ENCODE data around the gene ANKS1A.

The ANKS1A gene

DNA sequence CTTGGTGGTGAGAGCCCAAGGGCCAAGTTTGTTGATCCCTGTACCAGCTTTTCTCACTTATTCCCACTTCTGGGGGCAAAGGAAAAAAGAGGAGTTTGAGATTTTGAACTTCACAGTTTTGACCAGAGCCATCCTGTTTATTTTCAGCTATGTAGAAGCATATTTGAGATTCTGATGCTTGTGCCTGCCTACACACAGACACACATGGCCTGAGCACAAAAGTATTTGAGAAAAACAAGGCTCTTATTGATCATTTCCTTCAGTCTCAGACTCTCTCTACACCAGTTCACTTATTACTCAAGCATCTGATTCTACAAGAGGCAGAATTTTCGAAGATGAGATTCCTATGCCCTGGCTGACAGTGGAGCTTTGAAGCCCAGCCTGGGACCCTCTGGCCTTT lies 151.3 kb downstream of the ANKS1A start:
- Mint-ChIP-seq H3K9me3 (no peaks in the 10 kb centered on the region), H3K27me3 (no peaks in the 10 kb centered on the region), H3K4me3 (no peak overlapping the region), H3K27ac (no peak overlapping the region), H3K36me3 (no peaks in the 10 kb centered on the region), H3K4me1 (peaks cover 1% of the 10 kb centered on the region)
- CTCF ChIA-PET = interaction anchor here (0.8 kb wide), 1 partner anchor 53 kb away, joined by 3 read pairs; no protein-coding TSS in a partner anchor
- DNase-seq = no peak

DNA sequence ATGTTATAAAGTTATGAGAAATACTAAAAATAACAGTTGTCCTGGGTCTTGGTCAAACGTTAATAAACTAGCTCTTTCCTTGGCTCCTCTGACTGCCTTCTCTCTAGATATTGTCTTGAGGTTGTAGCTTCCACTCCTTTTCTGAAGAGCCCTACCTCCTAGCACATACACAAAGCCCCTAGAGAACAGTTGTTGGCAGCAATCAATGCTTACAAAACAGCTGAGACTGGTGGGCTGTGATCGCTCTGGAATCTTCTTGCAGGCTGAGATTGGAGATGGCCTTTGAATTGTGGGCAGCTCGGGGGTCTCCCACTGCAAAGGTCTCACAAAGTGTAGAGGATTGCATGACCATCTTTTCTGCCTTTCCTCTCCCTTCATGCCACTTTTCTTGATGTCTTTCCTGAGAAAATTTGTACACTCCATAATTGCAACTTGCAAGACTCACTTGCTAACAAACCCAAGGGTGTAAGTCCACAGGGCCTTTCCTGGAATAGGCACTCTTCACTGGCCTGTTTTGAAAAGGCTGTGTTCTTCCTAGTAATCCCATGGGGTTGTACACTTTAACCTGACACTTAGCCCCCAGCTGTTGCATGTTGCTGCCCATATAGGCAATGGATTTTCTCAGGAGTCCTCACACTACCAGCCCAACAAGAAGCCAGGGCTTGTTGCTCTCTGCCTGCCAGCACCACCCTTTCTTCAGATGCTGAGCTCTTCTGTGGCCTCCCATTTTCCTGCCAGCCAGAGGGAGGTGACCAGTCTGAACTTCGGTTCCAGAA lies 152.2 kb downstream of the ANKS1A start:
- CTCF ChIA-PET = interaction anchor here (0.8 kb wide), 1 partner anchor 54 kb away, joined by 3 read pairs; no protein-coding TSS in a partner anchor
- Mint-ChIP-seq H3K9me3 (no peaks in the 10 kb centered on the region), H3K36me3 (no peaks in the 10 kb centered on the region), H3K4me3 (no peak overlapping the region), H3K27ac (no peak overlapping the region), H3K27me3 (no peaks in the 10 kb centered on the region), H3K4me1 (no peaks in the 10 kb centered on the region)
- no peak for DNase-seq

DNA sequence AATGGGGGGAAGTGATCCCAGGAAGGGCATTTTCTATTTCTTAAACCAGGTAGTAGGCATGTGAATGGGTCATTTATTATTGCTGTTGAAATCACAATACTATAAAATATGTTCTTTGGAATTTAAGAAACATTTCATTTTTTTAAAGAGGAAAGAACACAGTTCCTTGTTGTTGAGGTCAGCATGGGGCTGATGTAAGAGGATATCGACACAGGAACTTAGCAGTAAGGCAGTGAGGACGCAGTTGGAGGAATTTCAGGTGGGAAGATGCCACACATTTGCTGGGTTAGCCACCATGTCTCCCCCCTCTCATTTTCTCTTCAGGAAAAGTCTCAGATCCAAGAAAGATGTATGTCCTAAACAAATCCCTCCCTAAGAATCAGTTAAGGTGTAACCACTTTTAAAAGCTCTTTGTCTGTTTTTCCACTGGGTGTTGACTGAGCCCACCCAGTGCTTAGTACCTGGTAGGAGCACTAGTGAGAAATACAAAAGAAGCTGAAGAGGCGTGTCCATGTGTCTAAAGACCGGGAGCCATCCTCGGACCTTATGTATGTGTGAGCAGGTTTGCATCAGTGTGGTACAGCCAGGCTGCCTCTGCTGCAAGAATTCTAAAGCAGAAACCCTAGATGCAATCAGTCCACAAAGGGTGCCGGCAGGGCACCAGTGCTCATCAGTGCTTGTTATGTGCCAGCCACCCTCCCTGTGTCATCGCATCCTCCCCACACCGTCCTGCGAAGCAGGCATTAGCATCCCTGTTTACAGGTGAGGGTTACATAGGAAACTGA lies 153.2 kb downstream of the ANKS1A start:
- Mint-ChIP-seq H3K27me3 (no peaks in the 10 kb centered on the region), H3K36me3 (no peaks in the 10 kb centered on the region), H3K4me3 (no peak overlapping the region), H3K9me3 (no peaks in the 10 kb centered on the region), H3K4me1 (no peaks in the 10 kb centered on the region), H3K27ac (no peak overlapping the region)
- DNase-seq = no peak
- CTCF ChIA-PET = no interaction called here

DNA sequence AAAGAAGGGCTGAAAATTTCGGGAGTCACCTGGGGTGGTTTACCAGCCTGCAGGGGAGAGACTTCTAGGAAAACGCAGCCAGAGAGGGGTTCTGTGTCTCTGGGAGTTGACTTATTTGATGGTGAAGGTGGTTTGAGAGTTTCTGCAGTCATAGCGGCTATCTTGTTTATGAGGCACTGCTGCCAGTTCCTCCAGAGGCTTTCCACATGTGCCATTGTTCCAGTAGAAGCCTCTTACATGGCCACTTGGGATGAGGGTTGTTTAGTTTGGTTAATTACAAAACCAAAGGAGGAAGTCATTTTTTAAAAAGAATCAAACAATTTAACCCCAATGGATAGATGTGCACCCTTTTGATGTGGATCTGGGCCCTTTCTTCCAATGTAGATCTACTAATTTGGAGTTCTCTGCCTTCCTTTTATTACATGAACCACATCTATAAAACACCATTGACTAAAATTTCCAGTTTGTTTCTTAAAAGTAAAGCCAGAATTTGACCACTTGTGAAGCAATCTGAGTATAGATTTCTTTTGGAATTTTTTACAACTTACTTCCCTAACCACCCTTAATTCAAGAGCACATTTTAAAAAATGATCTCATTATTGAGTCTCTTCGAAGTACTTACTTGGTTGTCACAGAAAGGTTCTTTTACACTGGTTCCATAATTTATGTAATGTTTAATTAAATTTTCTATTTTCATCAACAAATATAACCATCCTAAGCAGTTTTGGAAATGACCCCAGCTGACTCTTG lies 154.5 kb downstream of the ANKS1A start:
- H3K9me3 Mint-ChIP-seq = no peaks in the 10 kb centered on the region
- no peak overlapping the region for H3K4me3 Mint-ChIP-seq
- CTCF ChIA-PET = no interaction called here
- DNase-seq = no peak
- no peaks in the 10 kb centered on the region for H3K36me3 Mint-ChIP-seq
- no peak overlapping the region for H3K27ac Mint-ChIP-seq
- no peaks in the 10 kb centered on the region for H3K4me1 Mint-ChIP-seq
- H3K27me3 Mint-ChIP-seq = peaks cover 4% of the 10 kb centered on the region

DNA sequence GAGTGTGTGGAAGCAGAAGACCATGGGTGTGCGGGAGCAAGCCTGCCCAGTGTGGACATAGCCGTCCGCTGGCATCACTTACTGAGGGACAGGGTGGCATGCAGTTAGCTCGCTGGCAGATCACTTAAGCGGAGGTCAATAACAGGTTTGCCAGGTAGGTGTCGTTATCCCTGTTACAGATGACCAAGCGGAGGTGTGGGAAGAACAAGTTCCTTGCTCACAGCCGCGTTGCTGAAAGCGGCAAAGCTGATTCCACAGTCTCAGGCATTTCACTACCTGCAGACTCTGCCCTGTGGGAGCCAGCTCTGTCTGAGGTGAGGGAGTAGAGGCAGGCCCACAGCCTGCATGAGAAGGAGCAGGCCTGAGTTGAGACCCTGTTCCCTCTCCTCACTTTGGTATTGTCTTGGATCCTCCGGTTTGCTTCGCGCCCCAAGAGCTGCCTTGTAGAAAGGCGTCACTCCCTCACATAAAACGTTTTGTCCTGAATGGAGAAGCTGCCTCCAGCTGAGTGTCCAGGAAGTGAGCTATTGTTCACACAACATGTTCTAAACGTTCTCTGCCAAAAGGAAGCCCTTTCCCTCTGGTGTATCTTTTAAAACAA lies 155.2 kb downstream of the ANKS1A start:
- no peak for DNase-seq

DNA sequence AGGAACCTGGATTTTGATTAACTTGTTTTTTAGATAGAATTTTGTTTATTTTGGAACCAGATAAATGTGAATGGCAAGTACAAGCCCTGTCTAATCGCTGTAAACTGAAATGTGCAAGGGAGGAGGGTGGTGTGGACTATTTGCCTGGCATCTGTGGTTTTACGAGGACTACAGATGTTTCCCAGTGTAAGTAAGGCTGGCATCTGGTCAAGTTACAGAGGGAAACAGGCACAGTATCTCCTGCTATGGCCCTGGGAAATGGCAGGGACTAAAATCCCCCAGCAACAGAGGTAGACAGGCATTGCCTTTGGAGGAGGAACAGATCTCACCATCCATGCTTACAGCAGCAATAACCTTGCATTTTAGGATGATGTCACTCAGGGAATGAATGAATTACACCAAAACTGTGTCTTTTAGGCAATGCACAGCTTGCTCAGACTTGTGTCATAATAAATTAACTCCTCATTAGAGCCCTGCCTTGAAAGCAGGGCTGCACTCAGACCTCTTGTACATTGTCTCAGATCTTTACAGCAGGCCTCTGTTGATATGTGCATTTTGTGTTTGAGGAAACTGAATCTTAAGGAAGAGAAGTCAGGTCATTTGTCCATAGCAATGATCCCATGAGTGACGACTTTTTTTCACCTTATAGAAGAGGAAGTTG lies 155.8 kb downstream of the ANKS1A start:
- CTCF ChIA-PET = interaction anchor here (1.0 kb wide), 1 partner anchor 195 kb away, joined by 4 read pairs; no protein-coding TSS in a partner anchor
- no peak for DNase-seq
- Mint-ChIP-seq H3K4me3 (no peak overlapping the region), H3K4me1 (no peaks in the 10 kb centered on the region), H3K27ac (peak overlapping the region; percentile 5), H3K36me3 (no peaks in the 10 kb centered on the region), H3K9me3 (no peaks in the 10 kb centered on the region), H3K27me3 (peaks cover 4% of the 10 kb centered on the region)

More for the DNA sequence above, 155.2 kb downstream of the ANKS1A start:
- no peak overlapping the region for H3K4me3 Mint-ChIP-seq
- H3K36me3 Mint-ChIP-seq = no peaks in the 10 kb centered on the region
- H3K9me3 Mint-ChIP-seq = no peaks in the 10 kb centered on the region
- H3K27ac Mint-ChIP-seq = peak overlapping the region; percentile 5
- no peaks in the 10 kb centered on the region for H3K4me1 Mint-ChIP-seq
- CTCF ChIA-PET = no interaction called here
- peaks cover 4% of the 10 kb centered on the region for H3K27me3 Mint-ChIP-seq

DNA sequence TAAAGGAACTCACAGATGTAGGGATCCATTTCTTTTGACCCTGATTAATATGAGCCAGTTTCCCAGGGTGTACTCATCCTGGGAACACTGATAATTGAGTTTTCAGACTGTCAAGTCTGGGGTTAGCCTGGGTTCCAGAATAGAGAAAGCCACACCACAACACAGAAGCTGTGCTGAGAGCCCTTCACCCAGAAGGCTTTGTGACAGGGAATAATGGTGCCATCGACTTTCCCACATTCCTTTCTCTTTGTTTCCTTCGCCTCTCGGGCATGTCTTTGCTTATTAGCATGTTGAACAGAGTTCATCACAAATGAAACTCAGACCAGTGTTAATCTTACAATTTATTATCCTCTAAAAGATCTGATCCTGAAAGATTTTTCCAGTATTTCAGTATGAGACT lies 157.0 kb downstream of the ANKS1A start:
- H3K36me3 Mint-ChIP-seq = no peaks in the 10 kb centered on the region
- H3K4me1 Mint-ChIP-seq = no peaks in the 10 kb centered on the region
- peaks cover 4% of the 10 kb centered on the region for H3K27me3 Mint-ChIP-seq
- no peak overlapping the region for H3K27ac Mint-ChIP-seq
- DNase-seq = no peak
- CTCF ChIA-PET = interaction anchor here (1.0 kb wide), 1 partner anchor 194 kb away, joined by 4 read pairs; no protein-coding TSS in a partner anchor
- no peaks in the 10 kb centered on the region for H3K9me3 Mint-ChIP-seq
- H3K4me3 Mint-ChIP-seq = no peak overlapping the region

DNA sequence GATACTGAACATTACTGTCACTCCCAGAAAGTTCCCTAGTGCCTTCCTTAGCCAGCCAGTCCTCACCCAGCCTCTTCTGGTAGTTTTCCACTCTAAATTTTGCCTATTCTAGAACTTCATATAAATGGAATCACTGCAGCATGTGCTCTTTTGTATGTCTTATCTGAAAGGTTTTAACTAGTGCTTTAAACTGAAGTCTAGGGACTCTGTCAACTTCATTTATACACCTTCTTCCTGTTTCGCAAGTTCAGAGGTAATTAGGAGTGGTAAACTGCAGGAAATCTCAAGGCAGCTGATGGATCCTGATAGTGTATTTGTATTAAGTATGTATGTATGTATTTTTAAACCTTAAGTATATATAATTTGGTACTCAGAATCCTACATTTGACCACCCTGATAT lies 157.8 kb downstream of the ANKS1A start:
- no peaks in the 10 kb centered on the region for H3K36me3 Mint-ChIP-seq
- no peak for DNase-seq
- peaks cover 4% of the 10 kb centered on the region for H3K27me3 Mint-ChIP-seq
- CTCF ChIA-PET = no interaction called here
- no peak overlapping the region for H3K27ac Mint-ChIP-seq
- no peaks in the 10 kb centered on the region for H3K9me3 Mint-ChIP-seq
- H3K4me3 Mint-ChIP-seq = no peak overlapping the region
- no peaks in the 10 kb centered on the region for H3K4me1 Mint-ChIP-seq

DNA sequence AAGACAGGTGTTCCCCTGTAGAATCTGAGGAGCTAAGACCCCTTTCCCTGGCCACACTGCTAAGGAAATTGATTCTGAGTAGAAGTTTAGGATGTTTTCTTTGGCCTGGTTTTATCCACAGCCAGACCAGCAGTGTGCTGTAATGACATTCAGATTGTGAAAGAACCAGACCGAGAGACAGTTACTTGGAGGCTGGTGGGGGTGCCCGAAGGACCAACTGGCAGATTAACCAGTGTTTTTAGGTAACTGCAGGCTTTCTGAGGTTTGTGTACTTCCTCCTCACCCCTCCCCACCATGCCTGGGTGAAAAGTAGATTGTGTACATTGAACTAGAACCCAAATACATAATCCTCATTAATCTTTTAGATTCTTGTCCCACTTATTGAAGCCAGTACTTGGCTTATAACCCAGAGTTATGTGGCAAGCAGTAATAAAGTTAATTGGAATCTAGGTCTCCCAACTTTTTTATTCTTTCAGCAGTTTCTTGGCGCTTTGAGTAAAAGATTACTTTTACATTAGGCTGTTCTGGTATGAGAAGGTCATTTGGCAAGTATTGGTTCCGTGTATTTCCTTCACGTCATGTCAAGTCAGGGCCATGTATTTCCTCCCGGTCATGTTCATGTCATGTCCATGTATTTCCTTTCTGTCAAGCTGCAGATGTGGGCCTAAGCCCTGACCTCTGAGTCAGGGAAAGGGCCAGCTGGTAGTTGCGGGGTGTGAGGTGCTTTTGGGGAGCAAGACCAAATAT lies 158.4 kb downstream of the ANKS1A start:
- Mint-ChIP-seq H3K4me3 (no peak overlapping the region), H3K36me3 (no peaks in the 10 kb centered on the region), H3K27me3 (peaks cover 4% of the 10 kb centered on the region), H3K4me1 (no peaks in the 10 kb centered on the region), H3K27ac (no peak overlapping the region), H3K9me3 (no peaks in the 10 kb centered on the region)
- CTCF ChIA-PET = no interaction called here
- DNase-seq = no peak

DNA sequence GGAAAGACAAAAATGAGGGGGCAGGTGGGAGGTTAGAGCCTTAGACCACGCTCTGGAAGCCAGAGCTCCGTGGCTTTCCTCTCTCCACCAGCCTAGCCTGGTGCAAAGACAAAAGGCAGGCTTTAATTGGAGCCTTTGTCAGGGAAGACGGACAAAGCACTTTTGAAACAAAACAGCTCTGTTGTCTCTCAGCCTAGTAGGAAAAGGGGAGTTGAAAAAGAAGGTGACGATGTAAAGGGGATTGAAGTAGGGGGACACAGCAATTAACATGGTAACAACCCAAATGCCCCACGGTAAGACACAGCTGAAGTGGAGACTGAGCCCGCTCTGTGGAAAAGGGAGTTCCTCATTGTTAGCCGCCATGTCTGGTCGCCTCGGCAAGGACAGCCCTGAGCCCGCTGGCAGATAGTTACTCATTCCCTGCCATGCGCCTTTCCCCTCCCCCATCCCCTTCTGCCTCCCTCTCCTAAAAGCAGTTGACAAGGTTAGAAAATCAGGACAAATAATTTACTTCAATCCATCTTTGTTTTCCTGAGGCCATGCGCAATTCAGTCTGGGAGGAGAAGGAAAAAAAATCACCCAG lies 159.1 kb downstream of the ANKS1A start:
- Mint-ChIP-seq H3K9me3 (no peaks in the 10 kb centered on the region), H3K27me3 (peaks cover 4% of the 10 kb centered on the region), H3K27ac (no peak overlapping the region), H3K4me3 (no peak overlapping the region), H3K4me1 (no peaks in the 10 kb centered on the region), H3K36me3 (no peaks in the 10 kb centered on the region)
- DNase-seq = no peak
- CTCF ChIA-PET = interaction anchor here (1.0 to 1.6 kb wide), 3 partner anchors 10 to 163 kb away, joined by 3 to 7 read pairs (median 4); no protein-coding TSS in a partner anchor

DNA sequence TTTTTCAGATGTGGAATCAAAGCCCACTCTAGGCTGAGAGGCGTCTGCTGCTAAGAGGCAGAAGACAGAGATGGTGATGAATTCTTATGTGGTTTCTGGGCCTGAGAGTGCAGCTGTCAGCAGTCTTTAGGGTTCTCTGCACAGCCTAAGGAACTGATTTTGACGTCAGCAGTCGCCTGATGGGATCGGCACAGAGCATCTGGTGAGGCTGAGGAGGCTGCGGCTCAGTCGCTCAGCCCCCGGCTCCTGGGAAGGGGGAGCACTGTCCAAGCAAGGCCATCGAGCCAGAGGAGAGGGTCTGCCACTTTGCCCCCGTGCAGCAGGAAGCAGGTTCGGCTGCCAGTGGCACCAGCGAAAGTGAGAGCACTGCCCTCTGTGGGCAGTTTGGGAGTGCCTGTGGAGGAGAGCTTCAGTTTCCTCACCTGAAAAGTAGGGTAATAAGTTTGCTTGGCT lies 159.6 kb downstream of the ANKS1A start:
- no peak overlapping the region for H3K4me3 Mint-ChIP-seq
- no peaks in the 10 kb centered on the region for H3K9me3 Mint-ChIP-seq
- H3K27me3 Mint-ChIP-seq = peaks cover 4% of the 10 kb centered on the region
- CTCF ChIA-PET = interaction anchor here (0.9 to 1.6 kb wide), 6 partner anchors 10 to 164 kb away, joined by 3 to 10 read pairs (median 4); no protein-coding TSS in a partner anchor
- H3K36me3 Mint-ChIP-seq = no peaks in the 10 kb centered on the region
- DNase-seq = peak; percentile 56
- H3K4me1 Mint-ChIP-seq = no peaks in the 10 kb centered on the region
- H3K27ac Mint-ChIP-seq = no peak overlapping the region

DNA sequence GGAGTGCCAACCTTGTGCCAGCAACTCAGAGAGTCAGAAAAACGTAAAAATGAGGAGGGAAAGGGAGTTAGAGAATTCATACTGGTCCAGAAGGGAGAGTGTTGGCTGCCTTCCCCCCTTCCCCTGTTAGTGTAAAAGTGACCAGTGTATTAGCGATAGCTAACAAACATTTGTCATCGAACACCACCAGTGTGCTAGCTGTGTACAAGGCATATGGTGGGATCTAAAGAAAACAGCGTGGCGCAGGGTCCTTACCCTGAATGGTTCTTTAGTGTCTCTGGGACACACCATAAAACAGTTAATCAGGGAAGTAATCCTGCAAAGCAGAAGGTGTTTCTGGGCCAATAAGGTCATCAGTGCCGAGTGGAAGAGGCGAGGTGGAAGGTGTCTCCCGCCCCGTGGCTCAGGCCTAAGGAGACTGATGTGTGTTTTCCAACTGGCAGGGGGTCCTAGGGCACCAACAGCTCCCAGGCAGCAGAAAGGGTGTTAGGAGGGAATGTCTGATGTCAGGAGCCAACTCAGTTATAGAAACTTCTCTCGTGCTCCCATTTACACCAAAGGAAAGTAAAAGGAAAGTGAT lies 160.2 kb downstream of the ANKS1A start:
- Mint-ChIP-seq H3K9me3 (no peaks in the 10 kb centered on the region), H3K4me3 (no peak overlapping the region), H3K27ac (no peak overlapping the region), H3K36me3 (no peaks in the 10 kb centered on the region), H3K4me1 (no peaks in the 10 kb centered on the region), H3K27me3 (peaks cover 4% of the 10 kb centered on the region)
- no peak for DNase-seq
- CTCF ChIA-PET = interaction anchor here (0.9 to 1.6 kb wide), 6 partner anchors 9 to 164 kb away, joined by 3 to 10 read pairs (median 4); no protein-coding TSS in a partner anchor
